Right lobe of liver (tissue), 6 donors: ENCODE data around the gene TLL1. TPM values are rescaled to one million over a fixed set of nuclear protein-coding genes. Genes with fewer than 3 reads are reported as not detected.

Experiments used
- ATAC-seq, 4 donors: fragments of 200-7000 bp; cut with Tn5 transposase; one replicate each; pipeline ENCODE4 v1.9.1; 2020; ENCODE audit warnings: mild to moderate bottlenecking in 4 of 4, moderate library complexity in 4 of 4
- DNase-seq, 3 donors: peaks; one replicate each; pipeline ENCODE4 v3.0.0-alpha.2; 2020
- H3K27ac ChIP-seq, 3 donors: fragments of 200-600 bp; one replicate each; pipeline ENCODE4 v1.8.0; 2022
- H3K27me3 ChIP-seq, 2 donors: fragments of 200-600 bp; one replicate each; pipeline ENCODE4 v1.8.0; 2022
- H3K36me3 ChIP-seq, 4 donors: fragments of 200-600 bp; sonication (generic) in 1 of 4; one replicate each; pipeline versions ENCODE4 v1.5.1 to v1.8.0; 2017 to 2022; ENCODE audit warnings: control low read depth in 1 of 4
- H3K4me1 ChIP-seq, 4 donors: fragments of 200-600 bp; sonication (generic) in 1 of 4; one replicate each; pipeline versions ENCODE4 v1.5.1 to v1.8.0; 2017 to 2022; ENCODE audit warnings: control low read depth in 1 of 4
- H3K4me3 ChIP-seq, 3 donors: fragments of 200-600 bp; one replicate each; pipeline ENCODE4 v1.8.0; 2022
- H3K9me3 ChIP-seq, 4 donors: fragments of 200-600 bp; sonication (generic) in 1 of 4; one replicate each; pipeline versions ENCODE4 v1.5.1 to v1.8.0; 2017 to 2022; ENCODE audit warnings: control low read depth in 1 of 4
- POLR2A ChIP-seq: fragments of 450-650 bp; IDR thresholded peaks from one replicate; pipeline ENCODE4 v1.6.1; 2017; ENCODE audit warnings: antibody characterized with exemption, mild to moderate bottlenecking
- WGBS: methylation state at CpG from one replicate; pipeline ENCODE4 v1.1.6; 2018; ENCODE audit warnings: low coverage, low lambda C conversion rate; ENCODE audit not compliant: insufficient coverage; ENCODE audit errors: missing lambda C conversion rate; 5-methylcytosine and 5-hydroxymethylcytosine counted together
- intact Hi-C, 2 donors: fragments of 100-400 bp; cut with DNase I; formaldehyde crosslinking; loops; one replicate each; pipeline versions ENCODE4 v1.11.2 to v1.14.1; 2022
- total RNA-seq, 6 experiments: library from RNA; depleted of rRNA in 2 of 6; stranded (reverse); fragments of >200 nt in 2 of 6; fragmentation: NEBNext Ultra II Directional in 3 of 6; extraction: Animal tissue kit (Norgen Biotek cat#: 25700) in 3 of 6; gene quantifications; one replicate each; pipeline versions ENCODE4 v1.1.0 to v1.2.4, GENCODE V29; 2016 to 2023
- TF ChIP-seq, protein P1 (sequence below), 4 donors: fragments of 200-600 bp in 3 of 4; fragments of 450-650 bp in 1 of 4; IDR thresholded peaks; one replicate each; pipeline versions ENCODE4 v1.5.1 to v1.8.0; 2016 to 2022; ENCODE audit warnings: antibody characterized with exemption in 4 of 4, mild to moderate bottlenecking in 2 of 4
- donor health status: DM: no; HTN: yes; CAD: no.
- donor health status: DM: no; HTN: no; CAD: no.
- donor health status: DM: no; HTN: no; CAD: no.
- donor health status: DM: no; HTN: yes; CAD: no.
- donor health status: DM: no; HTN: yes; CAD: no.

TLL1 gene
- total RNA-seq, 6 experiments from 2014 or later: 0.15 to 0.34 (median 0.26) TPM

DNA sequence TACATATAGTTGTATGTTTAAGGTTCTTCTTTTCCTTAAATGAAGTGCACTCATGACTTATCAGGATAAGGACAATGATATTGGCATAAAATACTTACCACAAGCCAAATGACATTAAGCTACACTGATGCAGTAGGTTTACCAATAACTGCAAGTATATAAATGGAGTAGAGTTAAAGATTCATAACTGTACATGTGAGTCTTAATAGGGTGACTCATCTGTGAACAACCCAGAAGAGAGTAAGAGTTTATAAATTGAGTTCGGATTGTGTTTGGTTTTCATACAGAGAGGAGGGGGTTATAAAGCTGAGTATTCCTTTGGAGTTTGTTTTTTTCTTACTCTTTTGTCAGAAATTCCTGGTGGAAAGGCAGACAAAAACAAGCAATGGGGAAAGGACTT is 144.8 kb downstream of the TLL1 start:
- DNase-seq (no peak), ATAC-seq (no peak)
- no peak overlapping the region for H3K4me3 ChIP-seq
- H3K4me1 ChIP-seq: no peaks in the 10 kb centered on the region
- WGBS: 30% methylated on average over 1 of the region's 1 CpG
- H3K36me3 ChIP-seq: no peaks in the 10 kb centered on the region
- H3K9me3 ChIP-seq: no peaks in the 10 kb centered on the region
- H3K27ac ChIP-seq: no peak overlapping the region
- no peak for TF ChIP-seq POLR2A
- TF ChIP-seq, protein P1, sequence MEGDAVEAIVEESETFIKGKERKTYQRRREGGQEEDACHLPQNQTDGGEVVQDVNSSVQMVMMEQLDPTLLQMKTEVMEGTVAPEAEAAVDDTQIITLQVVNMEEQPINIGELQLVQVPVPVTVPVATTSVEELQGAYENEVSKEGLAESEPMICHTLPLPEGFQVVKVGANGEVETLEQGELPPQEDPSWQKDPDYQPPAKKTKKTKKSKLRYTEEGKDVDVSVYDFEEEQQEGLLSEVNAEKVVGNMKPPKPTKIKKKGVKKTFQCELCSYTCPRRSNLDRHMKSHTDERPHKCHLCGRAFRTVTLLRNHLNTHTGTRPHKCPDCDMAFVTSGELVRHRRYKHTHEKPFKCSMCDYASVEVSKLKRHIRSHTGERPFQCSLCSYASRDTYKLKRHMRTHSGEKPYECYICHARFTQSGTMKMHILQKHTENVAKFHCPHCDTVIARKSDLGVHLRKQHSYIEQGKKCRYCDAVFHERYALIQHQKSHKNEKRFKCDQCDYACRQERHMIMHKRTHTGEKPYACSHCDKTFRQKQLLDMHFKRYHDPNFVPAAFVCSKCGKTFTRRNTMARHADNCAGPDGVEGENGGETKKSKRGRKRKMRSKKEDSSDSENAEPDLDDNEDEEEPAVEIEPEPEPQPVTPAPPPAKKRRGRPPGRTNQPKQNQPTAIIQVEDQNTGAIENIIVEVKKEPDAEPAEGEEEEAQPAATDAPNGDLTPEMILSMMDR (IDR thresholded peaks at IDR 0.05): no peak
- intact Hi-C loops: no loop called here
- no peaks in the 10 kb centered on the region for H3K27me3 ChIP-seq

GRCh38 chr4:166019441-166020220 is 146.6 kb downstream of the TLL1 start:
- H3K4me3 ChIP-seq: no peak overlapping the region
- no peaks in the 10 kb centered on the region for H3K9me3 ChIP-seq
- intact Hi-C loops: no loop called here
- no peak for DNase-seq
- no peak overlapping the region for H3K27ac ChIP-seq
- H3K4me1 ChIP-seq: no peaks in the 10 kb centered on the region
- H3K36me3 ChIP-seq: no peaks in the 10 kb centered on the region
- ATAC-seq: no peak
- WGBS: 51% methylated on average over 2 of the region's 2 CpGs
- TF ChIP-seq, protein P1 (IDR thresholded peaks at IDR 0.05): no peak
- TF ChIP-seq POLR2A: no peak
- H3K27me3 ChIP-seq: no peaks in the 10 kb centered on the region

DNA sequence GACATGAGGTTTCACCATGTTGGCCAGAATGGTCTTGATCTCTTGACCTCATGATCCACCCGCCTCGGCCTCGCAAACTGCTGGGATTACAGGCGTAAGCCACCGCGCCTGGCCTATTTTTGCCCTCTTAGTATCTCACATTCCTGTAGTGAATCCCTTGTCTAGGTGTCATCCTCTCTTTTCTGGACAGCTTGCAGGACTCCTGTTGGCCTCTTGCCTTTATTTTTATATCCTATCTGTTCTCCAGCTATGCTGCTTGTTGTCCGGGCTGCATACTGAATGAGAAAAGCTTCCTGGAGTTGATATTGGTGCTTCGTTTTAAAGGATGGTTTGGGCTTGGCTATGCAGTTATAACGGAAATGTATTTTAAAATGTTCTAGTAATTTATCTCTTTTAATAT is 148.6 kb downstream of the TLL1 start:
- DNase-seq (no peak), ATAC-seq (no peak)
- no peak overlapping the region for H3K4me3 ChIP-seq
- no peaks in the 10 kb centered on the region for H3K4me1 ChIP-seq
- TF ChIP-seq, protein P1 (IDR thresholded peaks at IDR 0.05): no peak
- TF ChIP-seq POLR2A: no peak
- H3K36me3 ChIP-seq: no peaks in the 10 kb centered on the region
- no peak overlapping the region for H3K27ac ChIP-seq
- intact Hi-C loops: no loop called here
- no peaks in the 10 kb centered on the region for H3K27me3 ChIP-seq
- no peaks in the 10 kb centered on the region for H3K9me3 ChIP-seq
- 80% methylated on average over 9 of the region's 9 CpGs for WGBS

DNA sequence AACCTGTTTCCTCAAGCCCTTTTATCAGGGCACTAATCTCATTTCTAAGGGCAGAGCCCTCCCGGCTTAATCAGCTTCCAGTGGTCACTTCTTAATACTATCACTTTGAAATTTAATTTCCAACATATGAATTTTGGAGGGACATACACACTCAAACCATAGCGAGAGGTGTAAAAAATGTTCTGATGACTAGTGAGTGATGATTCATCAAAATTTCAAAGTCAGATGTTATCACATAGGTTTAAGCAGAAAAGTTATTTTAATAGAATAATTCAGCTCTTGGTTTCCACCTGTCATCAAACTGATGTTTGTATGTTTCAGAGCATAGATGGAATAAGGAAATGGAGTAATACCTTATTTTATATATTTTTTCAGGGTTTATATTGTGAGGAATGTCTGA is 161.9 kb downstream of the TLL1 start:
- ATAC-seq (no peak), DNase-seq (no peak)
- Histone ChIP-seq H3K4me3 (no peak overlapping the region), H3K27ac (no peak overlapping the region), H3K9me3 (no peaks in the 10 kb centered on the region), H3K36me3 (no peaks in the 10 kb centered on the region), H3K4me1 (no peaks in the 10 kb centered on the region), H3K27me3 (no peaks in the 10 kb centered on the region)
- intact Hi-C loops: no loop called here
- 71% methylated on average over 2 of the region's 2 CpGs for WGBS
- no peak for TF ChIP-seq POLR2A
- TF ChIP-seq, protein P1 (IDR thresholded peaks at IDR 0.05): no peak
